Medulla oblongata (tissue), 1 donor: Measurements from ENCODE around the gene ROR2.
A peak's percentile ranks its signal among the peaks of the same experiment; 100 is the strongest.

Source experiments
- DNase-seq: peaks from one replicate; pipeline ENCODE4 v3.0.0-alpha.2; 2015; ENCODE audit errors: extremely low spot score

The ROR2 gene

DNA sequence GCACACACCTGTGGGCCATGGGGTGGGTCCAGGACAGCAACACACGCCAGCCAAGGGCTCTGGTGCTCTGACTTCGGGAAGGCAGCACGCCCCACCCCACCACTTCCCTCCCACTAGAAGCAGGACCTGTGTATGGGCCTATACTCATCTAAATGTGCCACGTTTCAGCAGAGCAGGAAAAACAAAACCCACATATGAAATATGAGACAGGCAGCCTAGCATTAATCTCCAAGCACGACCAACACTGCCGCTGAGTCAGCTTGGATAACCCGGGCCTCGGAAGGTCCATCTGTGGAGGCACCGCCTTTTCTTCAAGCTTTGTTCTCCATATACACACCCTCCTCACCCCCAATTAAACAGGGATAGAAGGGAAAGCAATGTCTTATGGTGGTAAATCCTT is 203.1 kb downstream of the ROR2 start:
- no peak for DNase-seq

DNA sequence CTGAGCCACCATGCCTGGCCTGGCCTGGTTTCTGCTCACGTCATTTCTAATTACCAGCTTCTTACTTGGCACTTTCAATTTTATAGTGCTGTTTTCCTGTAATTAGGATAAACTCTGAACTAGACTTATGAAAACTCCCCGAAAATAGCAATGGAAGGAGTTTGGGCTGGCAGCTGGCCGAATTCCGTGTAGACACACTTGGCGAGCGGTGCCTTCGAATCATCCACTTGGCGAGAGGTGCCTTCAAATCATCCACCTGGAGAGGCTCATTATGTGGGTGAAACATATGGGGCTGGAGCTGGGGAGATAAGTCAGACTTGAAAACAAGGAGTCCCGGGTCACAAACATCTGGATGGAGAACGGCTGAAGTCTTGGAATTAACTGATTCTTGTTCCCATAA is 203.7 kb downstream of the ROR2 start:
- no peak for DNase-seq

DNA sequence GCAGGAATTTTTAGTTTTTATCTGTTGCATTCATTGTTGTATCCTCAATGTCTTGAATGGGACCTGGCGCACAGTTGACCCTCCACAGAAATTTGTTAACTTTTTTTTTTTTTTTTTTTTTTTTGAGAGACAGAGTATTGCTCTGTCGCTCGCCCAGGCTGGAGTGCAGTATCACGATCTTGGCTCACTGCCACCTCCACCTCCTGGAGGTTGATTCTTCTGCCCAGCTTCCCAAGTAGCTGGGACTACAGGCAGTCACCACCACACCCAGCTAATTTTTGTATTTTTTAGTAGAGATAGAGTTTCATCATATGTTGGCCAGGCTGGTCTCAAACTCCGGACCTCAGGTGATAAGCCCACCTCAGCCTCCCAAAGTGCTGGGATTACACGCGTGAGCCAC is 205.9 kb downstream of the ROR2 start:
- no peak for DNase-seq

DNA sequence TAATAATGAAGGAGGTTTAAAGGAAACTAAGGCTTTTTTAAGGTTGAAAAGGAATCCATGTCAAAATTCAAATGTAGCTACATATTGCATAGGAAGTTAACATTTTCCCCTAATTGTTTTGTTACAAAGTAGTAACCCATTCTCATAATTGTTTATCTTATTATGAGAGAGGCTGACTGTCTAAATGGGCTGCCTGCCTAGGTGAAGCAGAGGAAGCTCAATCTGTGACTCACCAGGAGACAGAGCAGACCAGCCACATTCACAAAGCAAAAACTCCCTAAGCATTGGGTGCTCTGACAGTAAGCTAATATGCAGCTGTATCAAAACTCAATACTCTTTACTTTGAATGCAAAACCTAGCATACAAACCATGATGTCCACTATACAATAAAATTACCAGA is 208.5 kb downstream of the ROR2 start:
- no peak for DNase-seq

DNA sequence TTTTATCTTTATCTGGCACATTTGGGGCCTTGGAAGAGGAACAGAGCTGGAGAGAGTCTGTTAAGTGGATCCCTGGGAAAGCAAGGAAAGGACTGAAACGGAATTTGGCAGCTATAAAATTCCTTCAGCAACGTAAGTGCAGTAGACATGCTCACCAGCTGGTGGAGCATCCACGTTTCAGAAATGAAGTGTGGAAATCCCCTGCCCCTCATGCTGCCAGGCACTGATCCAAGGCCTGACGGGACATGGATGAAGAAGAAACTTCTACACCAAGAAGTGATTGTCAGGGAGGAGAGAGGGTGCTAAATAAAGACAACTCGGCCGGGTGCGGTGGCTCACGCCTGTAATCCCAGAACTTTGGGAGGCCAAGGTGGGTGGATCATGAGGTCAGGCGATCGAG is 209.3 kb downstream of the ROR2 start:
- DNase-seq, result no peak

DNA sequence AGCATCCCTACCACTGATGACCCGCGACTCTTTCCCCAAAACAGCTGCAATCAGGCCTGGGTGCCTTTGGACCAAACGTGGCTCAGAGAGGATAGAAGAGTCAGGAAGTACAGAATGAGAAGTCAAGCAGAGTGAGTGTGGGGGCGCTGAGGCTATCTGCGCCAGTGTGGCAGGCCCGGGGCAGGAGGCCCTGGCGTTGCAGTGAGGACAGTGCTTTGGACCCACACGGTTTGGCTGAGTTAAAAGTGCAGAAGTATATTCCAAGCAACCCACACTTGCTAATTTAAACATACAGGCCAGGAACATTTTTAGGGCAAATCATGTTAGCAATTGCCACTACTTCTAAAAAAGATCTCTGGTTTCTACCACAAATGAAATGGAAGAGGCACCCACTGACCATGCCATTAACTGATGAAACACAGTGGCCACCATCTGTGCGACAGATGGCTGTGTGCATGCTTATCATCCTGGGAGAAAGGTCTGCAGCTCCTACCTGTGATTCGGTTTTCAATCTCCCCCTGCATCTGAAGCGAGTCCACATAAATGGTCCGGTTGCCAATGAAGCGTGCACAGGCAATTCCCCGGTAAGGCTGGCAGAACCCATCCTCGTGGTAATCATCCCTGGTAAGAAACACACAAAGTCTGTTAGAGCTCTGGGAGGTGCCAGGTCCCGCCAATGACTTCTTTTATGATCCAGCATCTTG is 213.0 kb downstream of the ROR2 start:
- DNase-seq, result no peak

DNA sequence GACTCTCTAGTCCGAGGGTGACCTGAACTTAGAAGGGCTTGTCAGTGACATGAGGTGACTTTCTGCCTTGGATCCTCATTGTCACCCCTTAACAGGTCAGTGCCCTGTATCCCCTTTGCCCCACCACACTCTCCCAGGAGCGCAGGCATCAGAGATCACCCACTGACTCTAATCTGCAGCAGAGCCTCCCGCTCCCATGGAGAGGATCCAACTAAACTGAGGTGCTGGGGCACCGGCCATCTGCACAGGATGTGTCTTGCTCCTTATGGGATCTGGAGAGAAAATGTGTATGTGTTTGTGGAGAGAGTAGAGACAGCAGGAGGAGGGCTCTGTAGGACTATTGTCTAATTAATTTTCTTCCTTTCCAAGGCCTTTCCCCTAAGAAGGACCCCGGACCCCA is 213.7 kb downstream of the ROR2 start:
- no peak for DNase-seq

DNA sequence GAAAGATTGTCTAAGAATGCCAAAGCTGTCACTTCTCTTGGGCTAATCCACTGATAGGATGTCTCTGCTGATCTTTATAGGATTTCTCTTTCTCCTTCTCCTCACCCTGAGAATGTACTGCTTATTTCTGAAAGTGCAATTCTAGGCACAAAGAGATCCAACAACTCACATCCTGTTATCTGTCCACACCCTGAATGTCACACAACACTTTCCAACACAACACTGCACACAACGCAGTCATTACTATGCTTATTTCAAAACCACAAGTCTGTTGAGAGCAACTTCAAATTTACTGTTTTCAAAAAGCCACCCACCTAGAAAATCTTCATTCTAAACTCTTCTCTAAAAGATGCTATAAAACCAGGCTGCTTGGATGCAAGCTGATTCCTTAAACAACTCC is 215.0 kb downstream of the ROR2 start:
- DNase-seq, result no peak

DNA sequence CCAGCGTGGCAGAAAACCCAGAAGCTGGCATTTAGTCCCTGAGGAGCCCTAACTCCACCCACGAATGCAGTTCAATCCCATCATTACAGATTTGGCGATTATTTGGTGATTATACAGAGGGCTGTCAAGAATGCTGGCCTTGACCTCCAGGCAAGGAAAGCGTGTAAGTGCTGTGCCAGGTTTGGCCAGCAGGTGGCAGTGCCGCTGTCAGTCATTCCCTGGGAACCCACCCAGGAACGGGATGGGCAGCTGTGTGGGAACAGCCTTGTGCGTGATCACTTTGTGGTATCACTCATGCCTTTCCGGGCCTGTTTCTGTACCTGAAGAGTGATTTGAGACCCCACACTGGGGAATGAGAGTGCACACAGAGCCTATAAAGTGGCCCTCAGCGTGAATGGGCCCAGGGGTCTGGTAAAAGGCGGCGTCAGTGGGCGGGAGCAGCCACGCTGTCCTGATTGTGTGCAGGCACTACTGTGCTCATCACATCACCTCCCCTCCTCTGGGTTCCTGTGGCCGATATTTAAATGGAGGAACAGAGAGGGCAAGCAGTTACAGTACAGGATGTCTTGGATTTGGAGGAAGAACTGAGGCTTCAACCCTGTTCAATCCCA is 215.6 kb downstream of the ROR2 start:
- peak; percentile 54 for DNase-seq

DNA sequence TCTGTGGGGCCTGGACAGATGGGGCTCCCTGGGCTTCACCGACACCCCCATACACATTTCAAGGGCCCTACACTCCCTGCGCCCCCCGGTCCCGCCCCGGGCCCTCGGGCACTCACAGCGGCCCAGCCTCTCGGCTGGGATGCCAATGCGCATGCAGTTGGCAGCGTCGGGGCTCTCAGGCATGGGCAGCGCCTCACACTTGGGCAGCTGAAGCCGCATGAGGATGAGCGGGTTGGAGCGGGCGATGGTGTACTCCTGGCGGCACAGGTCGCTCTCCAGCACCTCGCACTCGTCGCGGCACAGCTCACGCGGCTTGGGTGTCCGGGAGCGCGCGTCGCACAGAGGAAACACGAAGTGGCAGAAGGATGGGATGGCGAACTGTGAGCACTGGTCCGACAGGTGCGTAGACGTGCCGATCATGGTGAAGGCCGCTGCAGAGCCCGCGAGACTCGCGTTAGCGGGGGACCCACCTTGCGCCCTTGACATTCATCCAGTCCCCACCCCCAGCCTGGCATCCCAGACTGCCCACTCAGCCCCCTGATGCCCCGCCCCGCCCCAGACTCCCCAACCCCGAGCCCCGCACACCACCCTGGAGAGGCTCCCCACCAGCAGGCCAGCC is 216.9 kb downstream of the ROR2 start:
- DNase-seq, result no peak

DNA sequence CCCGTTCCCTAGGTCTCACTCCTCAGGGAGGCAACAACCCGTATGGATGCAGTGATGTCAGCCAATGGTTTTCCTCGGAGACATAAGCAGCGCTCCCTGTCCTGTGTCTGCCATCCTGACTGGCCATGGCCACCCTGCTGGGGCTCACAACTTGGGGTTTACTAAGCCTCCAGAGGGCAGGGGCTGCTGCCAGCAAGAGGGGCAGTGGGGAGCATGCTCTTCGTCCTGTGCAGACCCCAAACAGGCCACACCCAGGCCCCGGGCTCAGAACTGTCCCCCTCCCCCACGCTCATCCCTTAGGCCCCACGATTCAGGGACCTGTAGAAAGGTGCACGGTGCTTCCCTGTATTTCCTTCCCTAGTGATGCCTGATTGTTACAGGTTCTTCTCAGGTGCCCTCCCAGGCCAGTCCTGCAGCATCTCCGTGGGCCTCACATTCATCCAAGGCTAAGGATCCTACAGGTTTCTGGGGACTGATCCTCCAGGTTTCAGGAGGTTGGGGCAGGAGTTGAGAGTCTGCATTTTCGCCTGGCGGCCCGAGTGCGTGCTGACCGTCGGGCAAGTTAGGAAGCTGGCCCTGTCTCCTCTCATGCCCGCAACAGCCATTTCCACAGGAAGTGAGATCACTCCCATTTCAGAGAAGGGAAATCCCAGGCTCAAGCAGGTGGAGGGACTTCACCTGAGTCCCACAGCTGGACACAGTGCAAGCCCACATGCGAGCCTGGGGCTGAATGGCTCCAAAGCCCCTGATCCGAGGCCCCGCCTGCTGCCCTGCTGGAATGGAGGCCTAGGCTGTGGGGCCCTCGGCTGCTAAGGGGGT is 217.6 kb downstream of the ROR2 start:
- no peak for DNase-seq

DNA sequence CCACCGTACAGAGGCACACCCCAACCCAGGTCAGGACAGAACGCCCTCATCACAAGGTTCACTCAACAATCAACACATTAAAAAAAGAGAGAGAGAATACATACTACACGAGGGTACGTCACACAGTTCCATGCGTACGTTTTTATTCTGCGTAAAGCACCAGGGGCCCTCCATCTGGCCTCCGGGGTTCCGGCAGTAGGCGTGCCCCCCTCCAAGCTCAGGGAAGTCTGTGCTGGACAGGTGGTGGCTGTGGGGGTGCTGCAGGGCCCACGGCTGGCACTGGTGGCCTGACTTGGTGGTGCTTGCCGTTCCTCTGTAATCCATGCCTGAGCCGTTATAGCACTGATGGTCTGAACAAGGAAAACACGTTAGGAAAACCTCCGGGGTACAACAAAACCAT is 219.2 kb downstream of the ROR2 start:
- no peak for DNase-seq

DNA sequence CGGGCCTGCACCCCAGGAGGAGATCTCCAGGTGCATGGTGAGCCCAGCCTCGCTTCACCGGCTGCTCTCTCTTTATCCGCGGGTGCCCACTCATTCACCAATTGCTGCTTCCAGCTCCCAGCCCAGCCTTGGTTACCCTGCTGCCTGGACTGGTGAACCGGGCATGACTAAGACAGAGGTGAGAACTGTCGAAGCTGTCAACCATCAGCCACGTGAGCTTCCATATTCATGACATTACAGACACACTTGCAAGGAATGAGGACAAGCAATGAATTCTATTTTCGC is 220.5 kb downstream of the ROR2 start:
- no peak for DNase-seq

DNA sequence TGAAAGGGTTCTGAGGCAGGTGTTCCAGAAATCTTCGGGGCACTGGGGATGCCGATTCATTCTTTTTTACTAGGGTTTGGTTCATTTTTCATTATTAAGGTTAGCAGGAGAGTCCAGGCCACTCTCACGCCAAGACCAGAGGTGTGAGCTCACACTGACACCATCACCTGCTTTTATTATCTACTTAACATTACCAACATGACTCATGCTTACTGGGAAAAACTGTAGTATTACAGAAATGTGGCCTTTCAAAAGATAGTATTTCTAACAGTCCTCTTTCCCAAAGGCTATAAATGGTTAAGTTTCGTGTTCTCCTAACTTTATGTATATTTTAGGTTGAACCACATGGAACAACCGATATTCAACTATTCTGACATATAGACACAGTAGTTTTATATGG is 222.1 kb downstream of the ROR2 start:
- DNase-seq, result no peak

DNA sequence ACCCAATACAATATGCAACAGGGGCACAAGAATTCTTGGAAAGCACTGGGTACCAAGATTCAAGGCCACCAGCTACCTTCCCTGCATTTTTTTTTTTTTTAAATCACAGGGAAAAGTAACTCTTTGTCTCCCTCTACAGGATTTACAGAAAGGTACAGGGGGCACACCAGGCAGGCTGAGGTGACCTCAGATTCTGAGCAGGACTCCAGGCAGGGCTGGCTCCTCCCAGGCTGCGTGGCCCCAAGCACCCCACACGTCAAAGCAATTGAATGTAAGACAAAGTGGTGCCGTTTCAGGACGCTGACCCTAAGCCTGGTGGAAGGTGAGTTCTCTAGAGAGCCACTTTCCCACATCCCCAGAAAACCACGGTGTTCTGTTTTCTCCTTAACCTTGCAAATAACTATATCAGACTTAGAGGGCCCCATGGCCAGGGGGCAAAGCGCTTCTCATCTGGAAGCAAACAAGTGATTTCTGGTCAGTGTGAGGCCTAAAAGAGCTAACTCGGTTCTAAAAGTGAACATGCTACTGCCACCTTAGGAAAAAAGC is 222.6 kb downstream of the ROR2 start:
- DNase-seq, result peak; percentile 13

DNA sequence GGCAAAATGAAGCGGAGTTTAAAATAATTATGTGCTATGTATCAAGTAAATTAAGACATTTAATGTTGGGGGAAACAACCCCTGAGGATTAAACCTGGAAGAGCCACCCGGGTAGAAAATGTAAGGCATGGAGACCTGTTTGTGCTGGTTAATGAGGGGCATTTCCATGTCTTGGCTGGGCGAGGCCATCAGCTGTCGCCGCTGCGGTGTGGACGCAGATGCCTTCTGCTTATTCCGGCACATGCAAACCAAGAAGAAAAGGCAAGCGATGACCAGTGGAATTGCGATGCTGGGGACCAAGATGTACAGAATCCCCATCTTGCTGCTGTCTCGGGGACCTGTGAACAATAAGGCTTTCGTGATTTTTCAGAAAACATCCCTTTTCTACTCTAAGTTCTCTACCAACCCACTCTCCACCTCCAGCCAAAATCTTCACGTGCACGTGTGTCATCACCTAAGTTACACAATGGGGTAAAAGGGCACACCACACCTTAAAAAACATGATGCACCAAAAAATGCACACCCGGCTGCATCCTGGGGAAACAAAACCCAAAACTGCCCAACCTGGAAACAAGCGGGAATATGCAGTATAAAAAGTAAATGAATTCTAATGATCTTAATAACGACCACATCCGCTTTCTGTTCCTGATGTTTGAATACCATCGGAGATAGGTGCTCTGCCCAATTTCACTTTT is 223.5 kb downstream of the ROR2 start:
- no peak for DNase-seq

DNA sequence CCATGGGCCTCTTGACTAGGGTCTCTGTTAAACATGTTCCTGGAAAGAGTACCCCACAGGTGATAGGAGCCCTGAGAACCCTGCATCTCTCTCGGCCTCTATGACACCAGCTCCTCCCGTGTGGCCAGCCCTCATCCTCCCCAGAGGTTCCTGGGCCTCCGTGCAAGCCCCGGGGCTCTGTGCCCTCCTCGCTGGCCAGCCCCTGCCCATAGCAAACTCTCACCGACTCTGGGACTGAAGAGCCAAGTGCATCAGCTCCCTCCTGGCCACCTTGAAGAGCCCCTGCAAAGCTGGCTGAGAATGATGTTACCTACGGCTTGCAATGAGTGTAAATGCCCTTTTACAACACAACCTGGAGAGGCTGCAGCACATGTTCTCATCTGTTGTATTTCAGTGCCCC is 224.4 kb downstream of the ROR2 start:
- no peak for DNase-seq

DNA sequence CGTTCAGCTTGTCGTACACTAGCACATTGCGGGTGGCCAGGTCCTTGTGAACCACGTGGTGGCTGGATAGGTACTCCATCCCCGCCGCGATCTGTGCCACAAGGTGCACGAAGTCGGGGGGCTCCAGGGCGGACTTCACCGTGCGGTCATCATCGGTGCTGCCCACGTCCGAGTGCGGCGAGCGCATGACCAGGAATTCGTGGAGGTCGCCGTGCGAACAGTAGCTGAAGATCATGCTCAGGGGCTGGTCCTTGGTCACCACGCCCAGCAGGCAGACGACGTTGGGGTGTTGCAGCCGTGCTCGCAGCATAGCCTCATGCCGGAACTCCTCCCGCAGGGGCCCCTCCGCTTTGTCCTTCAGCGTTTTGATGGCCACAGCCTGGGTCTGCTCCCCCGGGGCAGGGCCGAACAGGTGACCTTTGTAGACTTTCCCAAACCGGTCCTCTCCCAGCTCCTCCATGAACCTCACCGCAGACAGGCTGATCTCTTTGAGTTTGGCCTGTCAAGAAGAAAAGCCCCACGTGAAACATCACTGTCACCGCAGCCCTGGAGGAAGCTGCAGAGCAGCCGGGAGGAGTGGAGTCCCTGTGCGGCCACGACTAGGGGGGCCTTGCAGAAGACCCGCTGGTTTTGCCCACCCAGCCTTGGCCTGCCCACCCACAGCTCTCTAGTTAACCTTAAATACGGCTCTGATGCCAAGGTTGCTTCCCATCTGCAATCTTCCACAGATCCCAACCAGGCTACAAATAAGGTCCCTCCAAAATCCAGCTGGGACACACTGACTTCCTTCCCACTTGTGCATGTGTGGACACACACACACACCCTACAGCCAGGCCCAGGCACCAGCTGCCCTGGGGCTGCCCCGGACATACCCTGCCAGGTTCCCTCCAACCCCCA is 225.2 kb downstream of the ROR2 start:
- no peak for DNase-seq

DNA sequence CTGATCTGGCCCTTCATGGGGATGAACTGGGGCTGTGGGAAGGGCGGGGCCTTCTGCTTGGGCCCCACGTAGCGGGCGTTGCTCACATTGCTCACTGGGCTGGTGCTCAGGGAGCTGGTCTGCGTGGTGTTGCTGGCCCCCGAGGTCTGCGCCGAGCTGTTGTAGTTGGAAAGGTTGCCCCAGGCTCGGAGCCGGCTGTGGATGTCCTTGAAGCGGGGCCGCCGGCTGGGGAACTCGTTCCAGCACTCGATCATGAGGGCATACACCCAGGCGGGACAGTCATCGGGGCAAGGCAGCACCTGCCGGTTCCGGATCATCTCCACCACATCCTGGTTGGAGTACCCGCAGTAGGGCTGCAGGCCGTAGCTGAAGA is 226.0 kb downstream of the ROR2 start:
- DNase-seq, result no peak

DNA sequence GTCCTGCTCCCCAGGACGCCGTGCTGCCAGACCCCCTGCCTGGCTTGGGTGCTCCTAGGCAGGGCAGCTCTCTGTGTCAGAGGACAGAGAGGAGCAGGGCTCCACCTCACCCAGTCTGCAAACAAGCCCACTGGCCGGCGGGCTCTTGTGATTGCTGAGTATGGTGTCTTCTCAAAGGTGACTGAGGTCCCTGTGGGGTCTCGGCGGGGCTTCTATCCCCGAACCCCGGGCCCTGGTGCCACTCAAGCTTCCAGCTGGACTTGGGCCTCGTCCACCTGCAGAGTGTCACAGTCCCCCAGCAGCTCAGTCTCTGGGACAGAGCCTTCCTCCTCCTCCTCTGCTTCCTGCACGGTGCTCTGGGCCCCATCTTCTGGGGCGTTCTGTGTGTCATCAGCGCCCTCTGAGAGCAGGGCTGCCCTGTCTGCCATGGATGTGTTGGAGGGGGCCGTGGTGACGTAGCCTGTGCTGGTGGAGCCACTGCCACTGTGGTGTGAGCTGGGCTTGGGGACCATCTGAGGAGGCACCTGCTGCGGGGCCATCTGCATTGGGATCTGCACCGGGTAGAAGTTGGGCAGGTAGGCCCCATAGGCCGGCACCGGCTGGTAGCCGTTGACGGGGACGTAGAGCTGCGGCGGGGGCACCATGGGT is 226.5 kb downstream of the ROR2 start:
- no peak for DNase-seq
